H1 (cell line): ENCODE measurements around the gene SCAPER. TPM values are rescaled to one million over a fixed set of nuclear protein-coding genes. Genes with fewer than 3 reads are reported as not detected.

ENCODE experiments used
- GABPA ChIP-seq: IDR thresholded peaks from 2 replicates; pipeline ENCODE4 v1.6.1; 2011; ENCODE audit warnings: mild to moderate bottlenecking, low read length, moderate library complexity, borderline replicate concordance; ENCODE audit not compliant: insufficient read depth
- JUN ChIP-seq: IDR thresholded peaks from 2 replicates; pipeline ENCODE4 v1.6.1; 2011; ENCODE audit warnings: low read depth, mild to moderate bottlenecking, improper control_type of control experiment, low read length
- RNF2 ChIP-seq: fragments of 200-900, 300-1000 bp; sonication (generic); IDR thresholded peaks from 2 replicates; pipeline ENCODE4 v1.7.1; 2016; ENCODE audit warnings: borderline replicate concordance, low read depth, mild to moderate bottlenecking, antibody characterized with exemption, low read length; ENCODE audit not compliant: poor library complexity, severe bottlenecking; ENCODE audit errors: missing control alignments
- polyA plus RNA-seq, 7 experiments: library from polyadenylated mRNA; depleted of rRNA in 3 of 7; stranded (reverse) in 5 of 7; unstranded in 2 of 7; fragments of >200 nt in 5 of 7; fragments of 200-250 nt in 2 of 7; gene quantifications; 1 replicate in 5 of 7; 2 replicates in 1 of 7; 4 replicates in 1 of 7; pipeline versions ENCODE4 v1.2.1 to v1.2.3, GENCODE V29; 2011 to 2013; ENCODE audit warnings: missing spikeins in 2 of 7, mixed read lengths in 2 of 7
- total RNA-seq: library from RNA; stranded (reverse); fragmentation: NEBNext Ultra II Directional; extraction: Animal tissue kit (Norgen Biotek cat#: 25700); gene quantifications from 2 replicates; pipeline ENCODE4 v1.2.1, GENCODE V29; 2021
- TF ChIP-seq, protein P1 (sequence below): IDR thresholded peaks from 2 replicates; pipeline ENCODE4 v1.6.1; 2011; ENCODE audit warnings: low read depth, mild to moderate bottlenecking, low read length; ENCODE audit not compliant: insufficient read depth

Gene SCAPER
- total and polyA plus RNA-seq, 2 of the 8 experiments (the other 6 are each of a cell fraction or from before 2014, with no cell fraction given): 1.6 to 6.8 TPM

- TF ChIP-seq GABPA (no peak), RNF2 (no peak), JUN (no peak)
- TF ChIP-seq, protein P1, sequence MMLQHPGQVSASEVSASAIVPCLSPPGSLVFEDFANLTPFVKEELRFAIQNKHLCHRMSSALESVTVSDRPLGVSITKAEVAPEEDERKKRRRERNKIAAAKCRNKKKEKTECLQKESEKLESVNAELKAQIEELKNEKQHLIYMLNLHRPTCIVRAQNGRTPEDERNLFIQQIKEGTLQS: no peak
These were observed 152.0 kb downstream of the SCAPER start (continued) for GRCh38 chr15:76753131-76753530.
